Mucosa of gallbladder (tissue), 1 donor: ENCODE results near the gene SNRNP200. TPM values are rescaled to one million over a fixed set of nuclear protein-coding genes. Genes with fewer than 3 reads are reported as not detected.

ENCODE experiments used
- DNase-seq: peaks from one replicate; pipeline ENCODE4 v3.0.0-alpha.2; 2020; ENCODE audit warnings: low spot score
- total RNA-seq: library from RNA; stranded (reverse); gene quantifications from one replicate; pipeline ENCODE4 v1.2.1, GENCODE V29; 2021
- donor health status: DM: no; HTN: no; CAD: no.

The SNRNP200 gene
- 113 TPM for total RNA-seq

GRCh38 chr2:96305091-96305978 is at the start of gene SNRNP200:
Gene SNRNP200 (minus strand): TSS chr2:96305546. CDS start chr2:96305437, 109 bp downstream.
- peak; percentile 87 for DNase-seq

DNA sequence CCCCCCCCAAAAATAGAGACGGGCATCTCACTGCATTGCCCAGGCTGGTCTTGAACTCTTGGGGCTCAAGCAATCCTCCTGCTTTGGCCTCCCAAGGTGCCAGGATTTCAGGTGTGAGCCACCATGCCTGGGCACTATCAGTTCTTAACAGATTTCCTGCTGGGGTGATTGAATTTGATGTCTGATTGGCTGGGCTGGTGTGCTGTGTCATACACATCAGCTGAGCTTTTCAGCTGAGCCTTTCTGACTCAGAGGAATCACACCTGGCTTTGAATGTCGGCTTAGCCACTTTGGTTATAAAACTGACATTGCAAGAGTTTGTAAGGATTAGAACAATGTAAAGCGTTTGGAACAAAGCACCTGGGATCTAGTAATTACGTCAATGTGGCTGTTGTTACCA is 49.1 kb upstream of the SNRNP200 start:
- no peak for DNase-seq

- DNase-seq = no peak
These were observed 48.3 kb upstream of the SNRNP200 start for GRCh38 chr2:96353606-96354101.

- no peak for DNase-seq
These were observed 47.8 kb upstream of the SNRNP200 start for GRCh38 chr2:96353032-96353561.

GRCh38 chr2:96347395-96347794 is 42.0 kb upstream of the SNRNP200 start:
- DNase-seq = no peak

GRCh38 chr2:96345868-96346462 is 40.6 kb upstream of the SNRNP200 start:
- no peak for DNase-seq

DNA sequence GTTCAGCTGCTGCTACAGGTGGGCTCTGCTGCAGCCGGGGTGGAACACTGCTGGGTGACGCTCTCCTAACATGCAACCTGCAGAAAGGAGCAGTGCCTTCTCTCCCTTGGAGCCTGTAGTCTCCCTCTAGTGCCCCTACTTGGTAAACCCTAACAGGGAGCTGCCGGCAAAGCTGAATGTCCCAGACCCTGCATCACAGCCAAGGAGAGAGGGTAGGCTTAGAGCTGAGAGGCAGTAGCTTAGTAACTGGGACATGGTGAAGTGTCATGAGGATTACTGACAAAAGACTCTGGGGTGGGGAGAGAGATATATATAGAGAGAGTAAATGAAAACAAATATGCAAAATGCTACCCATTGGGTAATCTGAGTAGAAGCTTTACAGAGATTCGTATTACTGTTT is 40.1 kb upstream of the SNRNP200 start:
- no peak for DNase-seq

- DNase-seq = peak; percentile 30
These were observed 38.7 kb upstream of the SNRNP200 start for GRCh38 chr2:96344011-96344410.

DNA sequence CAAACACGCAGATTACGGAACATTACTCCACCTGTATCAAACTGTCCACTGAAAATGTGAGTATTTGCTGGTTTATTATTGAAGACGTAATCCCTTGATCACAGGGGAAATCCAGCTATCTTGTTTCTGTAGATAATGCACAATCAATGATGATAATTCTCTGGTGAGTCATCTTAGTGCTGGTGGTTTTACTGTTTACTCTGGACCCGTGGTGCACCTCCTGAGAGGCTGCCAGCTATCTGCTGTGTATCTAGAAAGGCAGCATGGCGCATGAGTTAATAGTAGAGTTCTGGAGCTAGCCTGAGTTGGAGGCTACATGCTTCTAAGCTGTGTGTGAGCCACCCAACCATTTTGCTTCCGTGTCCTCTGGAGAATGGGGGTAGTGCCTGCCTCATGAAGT is 36.7 kb upstream of the SNRNP200 start:
- peak; percentile 78 for DNase-seq

GRCh38 chr2:96341641-96342040 is 36.3 kb upstream of the SNRNP200 start:
- DNase-seq = no peak

- no peak for DNase-seq
These were observed 35.4 kb upstream of the SNRNP200 start for GRCh38 chr2:96340493-96341414.

GRCh38 chr2:96336873-96337272 is 31.5 kb upstream of the SNRNP200 start:
- no peak for DNase-seq

GRCh38 chr2:96336104-96336775 is 30.9 kb upstream of the SNRNP200 start:
- no peak for DNase-seq

DNA sequence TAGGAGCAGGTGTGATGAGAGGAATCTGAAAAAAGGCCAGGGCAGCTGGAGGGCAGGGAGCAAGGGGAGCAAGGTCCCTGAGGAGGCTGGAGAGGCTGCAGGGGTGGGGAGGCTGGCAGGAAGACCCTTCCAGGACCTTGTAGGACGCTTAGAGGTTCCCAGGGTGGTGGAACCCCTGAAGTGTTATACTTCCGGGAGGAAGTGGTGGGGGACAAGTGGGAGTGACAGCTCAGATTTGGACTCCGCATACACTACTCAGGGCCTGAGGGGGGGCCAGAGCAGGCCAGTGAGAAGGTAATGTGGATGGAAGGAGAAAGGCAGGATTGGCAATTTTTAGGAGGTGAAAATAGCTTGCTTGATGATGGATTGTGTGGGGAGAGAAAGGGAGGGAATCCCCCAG is 28.4 kb upstream of the SNRNP200 start:
- DNase-seq = no peak

DNA sequence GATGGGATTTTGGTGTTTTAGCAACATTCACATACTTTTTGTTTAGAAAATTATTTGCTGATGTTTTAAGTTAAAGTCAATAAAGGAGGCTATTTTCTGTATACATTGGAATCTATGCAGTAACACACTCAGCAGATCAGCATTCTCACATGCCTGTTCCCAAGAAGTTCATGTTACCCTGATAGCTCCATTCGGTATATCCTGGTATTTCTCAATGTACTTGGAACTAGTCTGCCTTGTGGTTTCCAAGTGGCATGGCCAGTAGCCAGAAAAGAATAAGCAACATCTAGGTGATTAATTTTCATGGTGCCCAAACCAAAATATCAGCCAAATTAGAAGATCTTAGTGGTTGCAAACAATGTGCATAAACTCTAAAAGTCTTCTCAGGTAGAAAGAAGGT is 25.1 kb upstream of the SNRNP200 start:
- DNase-seq = no peak

DNA sequence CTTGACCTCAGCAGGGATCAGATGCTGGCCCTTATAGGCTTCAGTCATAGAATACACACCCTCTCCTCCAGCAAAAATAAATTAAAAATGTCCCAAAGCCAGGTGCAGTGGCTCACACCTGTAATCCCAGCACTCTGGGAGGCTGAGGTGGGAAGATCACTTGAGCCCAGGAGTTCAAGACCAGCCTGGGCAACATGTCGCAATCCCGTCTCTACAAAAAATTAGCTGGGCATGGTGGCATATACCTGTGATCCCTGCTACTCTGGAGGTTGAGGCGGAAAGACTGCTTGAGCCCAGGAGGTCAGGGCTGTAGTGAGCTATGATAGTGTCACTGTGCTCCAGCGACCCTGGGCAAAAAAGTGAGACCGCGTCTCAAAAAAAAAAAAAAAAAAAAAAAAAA is 24.5 kb upstream of the SNRNP200 start:
- no peak for DNase-seq

- DNase-seq = no peak
These were observed 24.1 kb upstream of the SNRNP200 start for GRCh38 chr2:96329456-96329855.

- DNase-seq = no peak
These were observed 21.9 kb upstream of the SNRNP200 start for GRCh38 chr2:96326990-96327820.

DNA sequence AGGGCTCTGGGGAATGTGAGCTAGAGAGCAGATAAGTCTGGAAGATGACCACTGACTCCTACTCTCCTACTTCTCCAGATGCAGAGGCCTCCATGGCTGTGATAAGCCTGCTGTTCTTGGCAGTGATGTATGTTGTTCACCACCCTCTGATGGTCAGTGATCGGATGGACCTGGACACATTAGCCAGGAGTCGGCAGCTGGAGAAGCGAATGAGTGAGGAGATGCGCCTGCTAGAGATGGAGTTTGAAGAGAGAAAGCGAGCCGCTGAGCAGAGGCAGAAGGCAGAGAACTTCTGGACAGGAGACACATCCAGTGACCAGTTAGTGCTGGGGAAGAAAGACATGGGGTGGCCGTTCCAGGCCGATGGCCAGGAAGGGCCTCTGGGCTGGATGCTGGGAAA is 21.2 kb upstream of the SNRNP200 start:
- no peak for DNase-seq

- DNase-seq = no peak
These were observed 20.5 kb upstream of the SNRNP200 start for GRCh38 chr2:96325884-96326255.
